ES-I3 (cell line): ENCODE measurements around the gene RPS6KL1.
A peak's percentile ranks its signal among the peaks of the same experiment; 100 is the strongest.
"Not testable (repeated sequence)": the region's sequence is repeated elsewhere in the genome, so short reads cannot be mapped to it uniquely, and the experiment has no call there.

Source experiments
- H3K36me3 ChIP-seq: 2 replicates; pipeline ENCODE4 v1.6.1; 2013; ENCODE audit warnings: mild to moderate bottlenecking, low read length, control low read depth, moderate library complexity; ENCODE audit not compliant: insufficient read depth
- H3K4me1 ChIP-seq: 2 replicates; pipeline ENCODE4 v1.6.1; 2013; ENCODE audit warnings: mild to moderate bottlenecking, control low read depth, low read length; ENCODE audit not compliant: insufficient read depth
- H3K9ac ChIP-seq: 2 replicates; pipeline ENCODE4 v1.6.1; 2013; ENCODE audit warnings: low read depth, mild to moderate bottlenecking, low read length, moderate library complexity
- H3K9me3 ChIP-seq: 2 replicates; pipeline ENCODE4 v1.6.1; 2013; ENCODE audit warnings: mild to moderate bottlenecking, low read length, moderate library complexity; ENCODE audit not compliant: control insufficient read depth, insufficient read depth

The RPS6KL1 gene

DNA sequence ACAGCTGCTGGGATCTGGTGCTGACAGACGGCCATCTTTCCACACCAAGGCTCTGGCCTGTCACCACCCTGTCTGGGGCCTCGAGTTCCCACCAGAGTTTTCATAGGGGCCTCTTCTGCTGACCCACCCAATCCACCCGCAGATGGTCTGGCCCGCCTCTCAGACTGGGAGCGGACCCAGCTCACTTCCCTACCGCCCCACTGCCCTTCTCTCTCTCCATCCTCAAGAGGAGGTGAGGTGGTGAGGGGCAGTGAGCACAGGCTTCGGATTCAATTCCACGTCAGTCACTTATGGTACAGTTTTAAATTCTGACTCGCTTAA, 12.3 kb upstream of the RPS6KL1 start:
- H3K36me3 ChIP-seq, result no peaks in the 10 kb centered on the region; the same call in 1 of the 2 replicates
- H3K4me1 ChIP-seq, result peaks cover 13% of the 10 kb centered on the region; the same call in 1 of the 2 replicates
- H3K9me3 ChIP-seq, result no peaks in the 10 kb centered on the region
- no peak overlapping the region for H3K9ac ChIP-seq

DNA sequence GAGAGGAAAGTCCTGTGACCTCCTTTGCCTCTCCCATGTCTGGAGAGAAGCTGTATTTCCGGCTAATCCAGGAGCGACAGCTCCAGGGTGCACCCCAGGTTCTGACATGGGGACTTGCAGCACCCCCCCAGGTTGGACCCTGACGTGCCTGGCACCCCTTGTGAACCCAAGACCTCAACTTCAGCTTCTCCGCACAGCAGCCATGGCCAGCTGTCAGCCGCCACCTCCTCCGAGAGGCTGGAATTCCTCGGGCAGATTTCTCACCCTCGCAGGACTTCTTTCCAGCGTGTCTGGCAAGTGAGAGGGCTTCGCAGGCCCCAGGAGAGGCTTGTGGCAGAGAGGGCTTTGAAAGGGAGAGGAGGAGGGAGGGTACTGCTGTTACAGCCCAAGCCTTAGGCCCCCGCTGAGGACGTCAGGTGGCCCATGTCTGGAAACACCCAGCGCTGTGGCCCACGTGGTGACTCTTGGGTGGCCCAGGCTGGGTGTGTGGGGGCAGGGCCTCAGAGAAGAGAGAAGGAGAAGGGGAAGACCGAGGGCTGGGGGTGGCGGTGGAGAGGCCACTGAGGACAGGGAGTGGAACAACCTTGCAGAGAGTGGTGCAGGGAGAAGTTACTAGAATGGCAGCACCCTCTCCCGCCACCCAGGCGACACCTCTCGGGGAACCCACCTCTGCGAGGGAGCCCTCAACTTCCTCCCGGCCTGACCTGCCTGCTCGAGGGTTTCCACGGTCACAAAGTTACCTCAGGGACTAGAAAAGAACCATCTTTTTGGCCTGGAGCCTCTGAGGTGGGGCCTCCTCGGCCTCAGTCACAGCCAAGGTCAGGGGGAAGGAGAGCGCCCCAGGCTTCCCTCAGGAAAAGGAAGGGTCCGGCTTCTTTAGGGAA, 11.7 kb upstream of the RPS6KL1 start:
- peaks cover 7% of the 10 kb centered on the region; the same call in 1 of the 2 replicates for H3K4me1 ChIP-seq
- no peak overlapping the region for H3K9ac ChIP-seq
- H3K36me3 ChIP-seq, result no peaks in the 10 kb centered on the region; the same call in 1 of the 2 replicates
- H3K9me3 ChIP-seq, result no peaks in the 10 kb centered on the region

DNA sequence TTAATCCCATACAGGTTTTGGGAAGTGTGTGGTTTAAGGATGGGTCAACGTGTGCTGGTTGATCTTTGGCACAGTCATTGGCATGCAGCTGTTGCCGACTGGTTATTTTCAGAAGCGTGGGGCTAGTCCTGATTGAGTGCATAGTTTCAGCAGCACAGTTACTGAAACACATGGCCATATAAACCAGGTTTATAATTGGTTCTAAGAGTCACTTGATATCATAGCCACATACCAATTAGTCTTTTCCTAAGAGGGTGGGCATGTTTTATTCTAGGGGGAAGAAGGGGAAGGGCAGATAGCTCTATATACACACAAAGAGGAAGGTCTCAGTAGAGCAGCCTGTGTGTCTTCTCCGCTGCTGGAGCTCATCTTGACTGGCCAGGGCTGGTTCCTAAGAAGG, 11.0 kb upstream of the RPS6KL1 start:
- H3K36me3 ChIP-seq, result no peaks in the 10 kb centered on the region; the same call in 1 of the 2 replicates
- no peak overlapping the region for H3K9ac ChIP-seq
- no peaks in the 10 kb centered on the region for H3K9me3 ChIP-seq

DNA sequence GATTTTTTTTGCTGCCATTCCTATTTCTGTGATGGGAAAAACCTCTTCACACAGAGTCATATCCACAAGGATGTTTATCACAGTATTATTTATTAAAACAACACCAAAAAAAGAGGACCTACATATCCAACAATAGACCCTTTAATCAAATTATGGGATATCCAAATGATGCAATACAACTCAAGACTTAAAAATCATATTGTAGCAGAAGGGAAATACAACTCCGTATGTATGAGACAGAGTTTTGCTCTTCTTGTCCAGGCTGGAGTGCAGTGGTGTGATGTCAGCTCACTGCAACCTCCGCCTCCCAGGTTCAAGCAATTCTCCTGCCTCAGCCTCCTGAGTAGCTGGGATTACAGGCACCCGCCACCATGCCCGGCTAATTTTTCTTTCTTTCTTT, 9.9 kb upstream of the RPS6KL1 start:
- not testable (repeated sequence) for H3K36me3 ChIP-seq, H3K4me1 ChIP-seq, H3K9me3 ChIP-seq, H3K9ac ChIP-seq

More for the DNA sequence above, 11.0 kb upstream of the RPS6KL1 start:
- H3K4me1 ChIP-seq, result peaks cover 5% of the 10 kb centered on the region; the same call in 1 of the 2 replicates

DNA sequence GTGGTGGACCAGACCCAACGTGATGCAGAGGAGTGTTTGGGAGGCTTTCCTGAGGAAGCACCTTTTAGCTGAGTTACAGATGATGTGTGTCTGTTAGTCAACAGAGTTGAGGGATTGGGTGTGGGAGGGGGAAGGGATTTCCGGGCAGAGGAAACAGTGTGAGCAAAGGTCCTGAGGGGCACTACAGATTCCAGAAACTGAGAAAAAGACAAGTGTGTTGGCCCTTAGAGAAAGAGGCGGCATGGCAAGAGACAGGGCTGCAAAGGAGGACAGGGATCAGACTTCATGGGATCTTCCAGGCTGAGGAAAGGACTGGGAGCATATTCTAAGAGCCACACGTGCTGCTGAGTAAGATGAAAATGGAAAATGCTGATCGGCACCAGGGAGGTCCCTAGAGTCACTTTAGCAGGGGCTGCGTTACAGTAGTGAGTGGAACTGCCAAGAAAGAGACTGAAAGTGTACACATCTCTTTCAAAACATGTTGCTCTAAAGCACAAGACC, 9.4 kb upstream of the RPS6KL1 start:
- Histone ChIP-seq H3K36me3 (no peaks in the 10 kb centered on the region), H3K9ac (no peak overlapping the region), H3K9me3 (no peaks in the 10 kb centered on the region), H3K4me1 (peaks cover 5% of the 10 kb centered on the region; the same call in 1 of the 2 replicates)

DNA sequence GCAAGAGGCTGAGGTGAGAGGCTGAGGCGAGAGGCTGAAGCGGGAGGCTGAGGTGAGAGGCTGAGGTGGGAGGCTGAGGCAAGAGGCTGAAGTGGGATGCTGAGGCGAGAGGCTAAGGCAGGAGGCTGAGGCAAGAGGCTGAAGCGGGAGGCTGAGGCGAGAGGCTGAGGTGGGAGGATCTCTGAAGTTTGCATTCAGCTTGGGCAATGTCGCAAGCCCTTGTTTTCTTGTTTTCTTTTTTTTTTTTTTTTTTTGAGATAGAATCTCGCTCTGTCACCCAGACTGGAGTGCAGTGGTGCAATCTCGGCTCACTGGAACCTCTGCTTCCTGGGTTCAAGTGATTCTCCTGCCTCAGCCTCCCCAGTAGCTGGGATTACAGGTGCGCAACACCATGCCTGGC, 8.7 kb upstream of the RPS6KL1 start:
- not testable (repeated sequence) for H3K9me3 ChIP-seq, H3K36me3 ChIP-seq, H3K9ac ChIP-seq, H3K4me1 ChIP-seq

DNA sequence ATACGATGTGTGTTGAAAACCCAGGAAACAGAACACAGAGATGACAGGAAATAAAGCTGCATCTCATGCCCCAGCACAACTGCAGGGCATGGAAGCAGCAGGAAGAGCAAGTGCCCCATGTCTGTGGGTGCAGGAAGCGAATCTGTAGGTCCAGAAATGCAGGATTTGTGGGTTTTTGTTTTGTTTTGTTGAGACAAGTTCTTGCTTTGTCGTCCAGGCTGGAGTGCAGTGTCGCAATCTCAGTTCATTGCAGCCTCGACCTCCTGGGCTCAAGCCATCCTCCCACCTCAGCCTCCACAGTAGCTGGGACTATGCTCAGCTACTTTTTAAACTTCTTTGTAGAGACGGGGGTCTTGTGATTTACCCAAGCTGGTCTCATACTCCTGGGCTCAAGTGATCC, 6.2 kb upstream of the RPS6KL1 start:
- H3K4me1 ChIP-seq, result no peaks in the 10 kb centered on the region; the same call in 1 of the 2 replicates
- no peaks in the 10 kb centered on the region for H3K36me3 ChIP-seq
- H3K9me3 ChIP-seq, result no peaks in the 10 kb centered on the region
- no peak overlapping the region for H3K9ac ChIP-seq

DNA sequence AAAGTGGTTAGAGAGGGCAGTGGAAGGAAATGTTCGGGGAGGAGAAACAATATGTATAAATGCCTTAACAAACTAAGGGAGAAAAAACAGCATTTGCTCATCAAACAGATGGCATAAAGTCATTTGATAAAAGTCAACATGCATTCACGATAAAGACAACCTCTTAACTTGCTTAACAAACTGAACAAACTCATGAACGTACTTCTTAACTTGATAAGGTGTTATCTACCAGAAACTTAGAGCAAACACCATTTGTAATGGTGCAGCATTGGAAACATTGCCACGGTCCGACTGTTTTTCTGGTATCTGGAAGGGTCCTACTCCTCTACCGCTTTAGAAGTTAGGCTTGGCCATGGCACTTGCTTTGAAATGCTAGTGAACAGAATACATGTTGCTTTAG, 4.2 kb upstream of the RPS6KL1 start:
- no peaks in the 10 kb centered on the region for H3K36me3 ChIP-seq
- no peaks in the 10 kb centered on the region for H3K9me3 ChIP-seq
- H3K9ac ChIP-seq, result no peak overlapping the region
- no peaks in the 10 kb centered on the region for H3K4me1 ChIP-seq

DNA sequence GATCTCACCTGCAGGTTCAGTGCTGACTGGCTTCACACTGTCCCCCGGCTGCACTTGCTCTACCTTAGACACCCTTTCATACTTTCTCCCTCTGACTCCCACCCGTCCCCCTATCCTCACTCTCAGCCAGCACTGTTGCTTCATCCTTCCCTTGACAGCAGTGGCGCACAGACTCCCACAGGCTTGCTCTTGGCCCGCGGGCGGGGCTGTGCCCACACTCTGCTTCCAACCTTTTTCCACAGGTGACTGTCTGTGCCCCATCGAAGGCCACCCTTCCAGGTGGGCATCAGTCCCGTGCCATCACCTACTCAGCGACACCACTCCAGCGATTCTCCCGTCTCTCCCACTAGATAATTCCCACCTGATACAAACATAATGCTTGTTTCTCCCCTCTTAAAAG, 1.0 kb upstream of the RPS6KL1 start:
- Histone ChIP-seq H3K4me1 (no peaks in the 10 kb centered on the region), H3K36me3 (no peaks in the 10 kb centered on the region; the same call in 1 of the 2 replicates), H3K9ac (no peak overlapping the region), H3K9me3 (no peaks in the 10 kb centered on the region)

DNA sequence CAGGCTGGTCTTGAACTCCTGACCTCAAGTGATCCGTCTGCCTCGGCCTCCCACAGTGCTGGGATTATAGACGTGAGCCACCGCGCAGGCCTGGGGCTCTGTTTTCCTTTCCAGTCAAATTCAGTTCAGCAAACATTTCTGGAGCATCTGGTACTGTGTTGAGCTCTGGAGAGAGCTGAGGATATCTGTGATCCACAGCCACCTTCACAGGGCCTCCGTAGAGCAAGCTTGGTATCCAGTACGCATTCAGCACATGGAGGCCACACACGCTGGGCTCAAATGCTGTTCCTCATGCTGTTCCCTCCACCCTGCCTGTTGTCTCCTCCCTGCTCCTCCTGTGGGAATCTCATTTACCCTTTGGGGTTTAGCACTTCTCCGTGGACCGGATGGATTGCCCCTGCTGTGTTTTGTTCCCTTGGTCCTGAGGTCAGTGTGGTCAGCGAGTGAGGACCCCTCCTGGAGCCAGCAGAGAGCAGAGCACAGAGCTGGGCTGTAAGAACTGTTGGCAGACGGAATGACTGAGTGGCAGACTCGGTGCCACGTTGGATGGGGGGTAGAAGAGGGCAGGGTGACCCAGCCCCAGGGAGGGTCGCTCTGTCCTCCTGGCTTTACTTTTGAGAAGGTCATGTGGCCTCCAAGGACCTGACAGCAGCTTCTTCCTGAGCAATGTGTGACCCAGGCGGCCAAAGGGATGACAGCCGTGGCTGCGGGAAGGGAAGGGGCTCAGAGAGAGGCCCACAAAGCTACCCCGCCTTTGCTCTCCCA, 891 bp downstream of the RPS6KL1 start:
- Histone ChIP-seq H3K4me1 (no peaks in the 10 kb centered on the region), H3K36me3 (no peaks in the 10 kb centered on the region; the same call in 1 of the 2 replicates), H3K9me3 (no peaks in the 10 kb centered on the region), H3K9ac (peak overlapping the region; percentile 84)

DNA sequence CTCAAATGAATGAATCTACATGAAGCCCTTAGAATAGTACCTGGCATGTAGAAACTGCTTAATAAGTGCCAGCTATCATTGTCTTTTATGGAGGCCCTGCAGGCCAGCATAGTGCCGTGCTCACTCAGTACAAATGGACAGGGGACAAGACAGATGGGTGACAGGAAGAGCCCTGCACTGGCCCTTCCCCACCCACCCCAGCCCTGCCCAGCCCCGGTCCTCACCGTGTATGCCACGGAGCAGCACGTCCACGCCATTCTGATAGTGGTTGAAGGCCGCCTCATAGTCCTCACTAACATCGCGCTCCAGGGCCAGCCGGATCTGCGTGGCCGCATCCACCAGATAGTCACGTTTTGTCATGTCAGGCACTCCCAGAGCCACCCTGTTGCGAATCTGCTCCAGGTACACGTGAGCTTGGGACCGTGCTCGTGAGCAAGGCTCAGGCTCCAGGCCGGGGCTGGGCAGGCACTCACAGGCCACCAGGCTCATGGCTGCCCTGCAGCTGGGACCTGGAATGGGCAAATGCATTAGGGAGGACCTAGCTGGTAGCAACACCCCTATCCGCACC, 1.9 kb downstream of the RPS6KL1 start:
- Histone ChIP-seq H3K36me3 (no peaks in the 10 kb centered on the region; the same call in 1 of the 2 replicates), H3K9ac (no peak overlapping the region), H3K4me1 (no peaks in the 10 kb centered on the region), H3K9me3 (no peaks in the 10 kb centered on the region)

DNA sequence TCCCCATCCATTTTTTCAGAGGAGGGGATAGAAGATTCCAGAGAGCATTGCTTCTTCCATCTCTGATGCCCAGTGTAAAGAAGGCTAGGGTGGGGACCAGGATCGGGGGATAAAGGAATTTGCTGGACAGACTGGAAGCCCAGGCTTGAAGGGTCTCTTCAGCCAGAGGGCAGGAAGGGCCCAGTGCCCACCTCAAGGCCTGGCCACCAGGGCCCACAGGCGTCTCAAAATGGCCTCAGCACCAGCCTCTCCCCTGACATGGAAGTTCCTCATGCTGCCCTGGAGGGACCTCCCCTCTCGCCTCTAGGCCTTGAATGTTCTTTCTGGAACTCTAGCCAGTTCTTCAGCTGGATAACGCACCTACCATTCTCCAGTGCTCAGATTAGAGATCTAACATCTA, 2.8 kb downstream of the RPS6KL1 start:
- Histone ChIP-seq H3K9ac (no peak overlapping the region), H3K36me3 (no peaks in the 10 kb centered on the region; the same call in 1 of the 2 replicates), H3K4me1 (no peaks in the 10 kb centered on the region), H3K9me3 (no peaks in the 10 kb centered on the region)

DNA sequence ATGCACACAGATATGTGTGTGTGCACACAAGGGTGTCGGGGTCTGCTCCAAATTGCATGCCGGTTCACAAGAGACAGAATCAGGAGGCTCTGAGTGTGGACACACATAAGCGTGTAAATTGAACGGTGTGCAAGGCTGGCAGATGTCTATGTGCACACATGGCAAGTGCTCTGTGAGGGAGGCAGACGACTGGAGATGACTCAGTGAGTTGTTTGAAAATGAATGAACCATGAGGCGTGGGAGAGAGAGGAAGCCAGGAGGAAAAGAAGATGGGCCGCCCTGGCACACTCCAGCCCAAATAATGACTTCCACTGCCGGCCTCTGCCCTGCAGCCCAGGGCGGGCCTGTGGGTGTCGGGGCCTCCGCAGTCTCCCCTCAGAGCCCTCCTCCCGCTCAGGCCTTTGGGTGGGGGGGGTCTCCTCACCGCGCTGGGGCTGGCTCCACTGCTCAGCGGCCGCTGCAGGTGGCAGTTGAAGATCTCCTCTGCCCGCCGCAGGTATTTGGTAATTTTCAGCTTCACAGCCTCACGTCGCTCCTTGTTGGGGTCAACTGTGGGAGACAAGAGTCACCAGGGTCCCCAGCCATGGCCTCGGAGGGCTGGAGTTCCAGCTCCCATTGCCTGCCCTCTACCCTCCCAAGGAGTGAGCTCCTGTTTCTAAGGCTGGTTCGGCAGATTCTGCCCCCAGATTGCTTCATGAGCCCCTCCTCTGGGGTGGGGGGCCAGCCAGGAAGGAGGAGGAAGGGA, 3.5 kb downstream of the RPS6KL1 start:
- H3K9me3 ChIP-seq, result no peaks in the 10 kb centered on the region
- H3K9ac ChIP-seq, result no peak overlapping the region
- no peaks in the 10 kb centered on the region; the same call in 1 of the 2 replicates for H3K36me3 ChIP-seq
- no peaks in the 10 kb centered on the region for H3K4me1 ChIP-seq

DNA sequence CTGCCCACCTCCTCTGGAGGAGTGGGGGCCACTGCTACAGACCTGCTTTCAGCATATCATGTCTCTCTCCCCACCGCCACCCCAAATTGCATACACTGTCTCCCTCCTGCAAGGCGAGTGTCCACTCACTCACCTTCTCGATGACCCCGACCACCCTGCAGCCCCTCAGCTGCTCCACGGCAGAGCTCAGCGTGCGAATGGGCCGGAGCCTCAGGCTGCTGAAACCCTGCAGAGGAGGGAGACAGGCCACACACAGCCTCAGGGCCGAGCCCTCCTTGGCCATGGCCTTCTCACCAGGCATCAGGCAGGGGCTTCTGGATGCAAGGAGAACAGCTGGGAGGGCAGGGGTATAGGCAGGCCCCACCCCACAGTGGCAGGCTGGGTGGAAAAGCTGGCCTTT, 4.7 kb downstream of the RPS6KL1 start:
- Histone ChIP-seq H3K4me1 (no peaks in the 10 kb centered on the region), H3K9ac (no peak overlapping the region), H3K36me3 (no peaks in the 10 kb centered on the region; the same call in 1 of the 2 replicates), H3K9me3 (no peaks in the 10 kb centered on the region)
